ENCODE measurements around the gene C4orf50. TPM values are rescaled to one million over a fixed set of nuclear protein-coding genes. Genes with fewer than 3 reads are reported as not detected.

The C4orf50 gene
- total and polyA plus RNA-seq, 2 of the 4 experiments (the other 2 are of a cell fraction) = not detected

GRCh38 chr4:5893591-5893990 lies 124.6 kb downstream of the C4orf50 start:
- ATAC-seq (ENCODE audit: low read depth) = no peak
- Histone ChIP-seq H3K79me1 (ENCODE audit: low read depth in 1 of 2, low read length in 2 of 2) (no peaks in the 10 kb centered on the region), H2AK5ac (ENCODE audit: low read depth, low read length) (no peak overlapping the region), H2BK5ac (ENCODE audit: low read depth, low read length, poor library complexity, severe bottlenecking) (no peak overlapping the region), H2BK20ac (ENCODE audit: low read depth, low read length) (no peak overlapping the region), H3K9me3 (ENCODE audit: control insufficient read depth, insufficient read depth, low read length) (peaks cover 5% of the 10 kb centered on the region; the same call in 1 of the 2 replicates), H2AK9ac (replicated peaks; ENCODE audit: low read depth, low read length, poor library complexity) (no peak overlapping the region), H4K5ac (ENCODE audit: low read depth, low read length) (no peak overlapping the region), H4K8ac (ENCODE audit: low read depth in 2 of 2, low read length in 2 of 2) (no peak overlapping the region), H3K14ac (replicated peaks; ENCODE audit: low read depth, low read length) (no peak overlapping the region), H4K91ac (ENCODE audit: insufficient read depth, low read depth, low read length) (no peak overlapping the region), H2AFZ (replicated peaks; ENCODE audit: low read length, poor library complexity) (peak overlapping the region; percentile 78), H3K23ac (ENCODE audit: low read depth, low read length) (no peak overlapping the region), H3K18ac (ENCODE audit: low read depth, low read length) (no peak overlapping the region), H2BK120ac (ENCODE audit: low read depth, low read length) (no peak overlapping the region), H2BK15ac (ENCODE audit: low read depth, low read length) (no peak overlapping the region), H3K4me2 (ENCODE audit: low read depth, low read length) (no peak overlapping the region), H3K56ac (ENCODE audit: extremely low read depth, insufficient read depth, low read length) (no peak overlapping the region), H3K4me1 (ENCODE audit: control insufficient read depth, insufficient read depth, low read length) (no peaks in the 10 kb centered on the region), H4K20me1 (ENCODE audit: insufficient read depth, low read length) (no peaks in the 10 kb centered on the region; the same call in 1 of the 2 replicates), H3K36me3 (ENCODE audit: control insufficient read depth, insufficient read depth, low read length) (no peaks in the 10 kb centered on the region), H3K9ac (ENCODE audit: low read depth, low read length) (no peak overlapping the region), H3K27me3 (ENCODE audit: control insufficient read depth, insufficient read depth, low read length) (peaks cover 72% of the 10 kb centered on the region), H3K4me3 (ENCODE audit: insufficient read depth, low read depth, low read length) (no peak overlapping the region), H3K9me1 (ENCODE audit: insufficient read depth, low read length) (no peaks in the 10 kb centered on the region), H3K27ac (ENCODE audit: insufficient read depth, low read length) (no peak overlapping the region), H3K4ac (ENCODE audit: low read depth, low read length) (no peak overlapping the region)
- no TSS peak for BruUV-seq (replicated peaks)
- in situ Hi-C loops (cut with MboI; ENCODE audit: low sequenced_read_pairs) = no loop called here
- POLR2A ChIA-PET (ENCODE audit: unreplicated experiment) = no interaction called here
- dilution Hi-C loops (cut with HindIII; ENCODE audit: low sequenced_read_pairs, unreplicated experiment) = no loop called here
- no CpG with 5 or more reads among the region's 8 CpGs for WGBS, 2 experiments (ENCODE audit: extremely low coverage in 2 of 2, insufficient read length in 1 of 2)
- TF ChIP-seq MXI1 (IDR thresholded peaks at IDR 0.05; ENCODE audit: borderline replicate concordance, low read depth, low read length) (no peak), BHLHE40 (IDR thresholded peaks at IDR 0.05; ENCODE audit: low read depth, low read length) (no peak), RCOR1 (IDR thresholded peaks at IDR 0.05; ENCODE audit: insufficient replicate concordance, low read length) (no peak), CEBPB (IDR thresholded peaks at IDR 0.05; ENCODE audit: low read depth, low read length) (no peak), MAFK (IDR thresholded peaks at IDR 0.05; ENCODE audit: low read depth, low read length) (no peak), POLR2A (IDR thresholded peaks at IDR 0.05; ENCODE audit: low read depth, low read length) (no peak)
- TF ChIP-seq, protein P1, sequence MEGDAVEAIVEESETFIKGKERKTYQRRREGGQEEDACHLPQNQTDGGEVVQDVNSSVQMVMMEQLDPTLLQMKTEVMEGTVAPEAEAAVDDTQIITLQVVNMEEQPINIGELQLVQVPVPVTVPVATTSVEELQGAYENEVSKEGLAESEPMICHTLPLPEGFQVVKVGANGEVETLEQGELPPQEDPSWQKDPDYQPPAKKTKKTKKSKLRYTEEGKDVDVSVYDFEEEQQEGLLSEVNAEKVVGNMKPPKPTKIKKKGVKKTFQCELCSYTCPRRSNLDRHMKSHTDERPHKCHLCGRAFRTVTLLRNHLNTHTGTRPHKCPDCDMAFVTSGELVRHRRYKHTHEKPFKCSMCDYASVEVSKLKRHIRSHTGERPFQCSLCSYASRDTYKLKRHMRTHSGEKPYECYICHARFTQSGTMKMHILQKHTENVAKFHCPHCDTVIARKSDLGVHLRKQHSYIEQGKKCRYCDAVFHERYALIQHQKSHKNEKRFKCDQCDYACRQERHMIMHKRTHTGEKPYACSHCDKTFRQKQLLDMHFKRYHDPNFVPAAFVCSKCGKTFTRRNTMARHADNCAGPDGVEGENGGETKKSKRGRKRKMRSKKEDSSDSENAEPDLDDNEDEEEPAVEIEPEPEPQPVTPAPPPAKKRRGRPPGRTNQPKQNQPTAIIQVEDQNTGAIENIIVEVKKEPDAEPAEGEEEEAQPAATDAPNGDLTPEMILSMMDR (conservative IDR thresholded peaks at IDR 0.05; ENCODE audit: low read depth, low read length) = no peak
- TF ChIP-seq, protein P2, sequence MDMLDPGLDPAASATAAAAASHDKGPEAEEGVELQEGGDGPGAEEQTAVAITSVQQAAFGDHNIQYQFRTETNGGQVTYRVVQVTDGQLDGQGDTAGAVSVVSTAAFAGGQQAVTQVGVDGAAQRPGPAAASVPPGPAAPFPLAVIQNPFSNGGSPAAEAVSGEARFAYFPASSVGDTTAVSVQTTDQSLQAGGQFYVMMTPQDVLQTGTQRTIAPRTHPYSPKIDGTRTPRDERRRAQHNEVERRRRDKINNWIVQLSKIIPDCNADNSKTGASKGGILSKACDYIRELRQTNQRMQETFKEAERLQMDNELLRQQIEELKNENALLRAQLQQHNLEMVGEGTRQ (IDR thresholded peaks at IDR 0.05; ENCODE audit: low read depth, low read length) = no peak
- CTCF ChIA-PET = no interaction called here
- DNase-seq = no peak
- intact Hi-C loops (cut with micrococcal nuclease) = no loop called here

Data from IMR-90 (cell line).